ENCODE data around the gene PRR13.

DNA sequence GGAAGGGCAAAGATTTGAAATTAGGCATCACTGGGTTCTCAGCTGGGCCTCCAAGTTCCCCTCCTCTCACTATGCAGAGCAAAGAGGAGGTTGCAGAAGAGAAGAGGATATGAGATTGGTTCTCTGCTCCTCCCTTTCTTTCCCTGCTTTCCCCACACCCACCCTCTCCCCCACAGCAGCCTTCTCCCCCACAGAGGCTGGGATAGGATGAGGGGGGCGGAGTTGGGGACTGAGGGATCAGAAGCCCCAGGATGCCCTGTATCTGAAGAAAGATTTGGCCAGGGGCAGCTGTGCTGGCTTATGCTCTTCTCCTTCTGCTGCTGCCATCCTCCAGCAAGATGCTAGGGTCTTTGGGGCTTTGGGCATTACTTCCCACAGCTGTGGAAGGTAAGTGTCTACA is 17.9 kb upstream of the PRR13 start, which contains the start of gene AMHR2:
- TF ChIP-seq EZH2phosphoT487 (conservative IDR thresholded peaks at IDR 0.05; ENCODE audit: low read length): no peak
- TF ChIP-seq, protein P1, sequence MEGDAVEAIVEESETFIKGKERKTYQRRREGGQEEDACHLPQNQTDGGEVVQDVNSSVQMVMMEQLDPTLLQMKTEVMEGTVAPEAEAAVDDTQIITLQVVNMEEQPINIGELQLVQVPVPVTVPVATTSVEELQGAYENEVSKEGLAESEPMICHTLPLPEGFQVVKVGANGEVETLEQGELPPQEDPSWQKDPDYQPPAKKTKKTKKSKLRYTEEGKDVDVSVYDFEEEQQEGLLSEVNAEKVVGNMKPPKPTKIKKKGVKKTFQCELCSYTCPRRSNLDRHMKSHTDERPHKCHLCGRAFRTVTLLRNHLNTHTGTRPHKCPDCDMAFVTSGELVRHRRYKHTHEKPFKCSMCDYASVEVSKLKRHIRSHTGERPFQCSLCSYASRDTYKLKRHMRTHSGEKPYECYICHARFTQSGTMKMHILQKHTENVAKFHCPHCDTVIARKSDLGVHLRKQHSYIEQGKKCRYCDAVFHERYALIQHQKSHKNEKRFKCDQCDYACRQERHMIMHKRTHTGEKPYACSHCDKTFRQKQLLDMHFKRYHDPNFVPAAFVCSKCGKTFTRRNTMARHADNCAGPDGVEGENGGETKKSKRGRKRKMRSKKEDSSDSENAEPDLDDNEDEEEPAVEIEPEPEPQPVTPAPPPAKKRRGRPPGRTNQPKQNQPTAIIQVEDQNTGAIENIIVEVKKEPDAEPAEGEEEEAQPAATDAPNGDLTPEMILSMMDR (IDR thresholded peaks at IDR 0.05; ENCODE audit: insufficient read depth, low read length, poor library complexity, severe bottlenecking): no peak
